ENCODE data around the gene TBC1D14.

- TF ChIP-seq POLR2A (IDR thresholded peaks at IDR 0.05) (no peak), CTCF (IDR thresholded peaks at IDR 0.05 in 8 of 11, conservative IDR thresholded peaks at IDR 0.05 in 3 of 11) (no peak), POLR2AphosphoS5 (IDR thresholded peaks at IDR 0.05) (no peak)
These were observed 137.3 kb downstream of the TBC1D14 start for GRCh38 chr4:7046971-7047370.

Measured in spleen (tissue), 7 donors.